ENCODE results near the gene SLC39A7. TPM values are rescaled to one million over a fixed set of nuclear protein-coding genes. Genes with fewer than 3 reads are reported as not detected.

SLC39A7 gene
- total RNA-seq, 1 experiment from 2014 or later, result 128 TPM

GRCh38 chr6:33248643-33248931 is 47.9 kb downstream of the SLC39A7 start:
- peak overlapping the region; percentile 70 for H2AFZ ChIP-seq (ENCODE audit: low read length)
- intact Hi-C loops (cut with micrococcal nuclease), result loop anchor here (1.0 to 2.0 kb wide), 4 partner anchors 42 to 234 kb away; no protein-coding TSS in a partner anchor
- peaks cover 30% of the 10 kb centered on the region for H3K4me1 ChIP-seq (ENCODE audit: insufficient read depth, low read length)
- H3K27ac ChIP-seq (ENCODE audit: low read length), result peak overlapping the region; percentile 29
- H3K9ac ChIP-seq (ENCODE audit: low read length), result peak overlapping the region; percentile 38
- peak overlapping the region; percentile 89 for H3K4me2 ChIP-seq (ENCODE audit: low read length)
- no peaks in the 10 kb centered on the region for H3K36me3 ChIP-seq (ENCODE audit: low read depth, low read length)
- peak overlapping the region; percentile 70 for H3K4me3 ChIP-seq (ENCODE audit: low read length)
- TF ChIP-seq CTCF (conservative IDR thresholded peaks at IDR 0.05; ENCODE audit: low read depth, low read length), result no peak
- TF ChIP-seq EZH2phosphoT487 (IDR thresholded peaks at IDR 0.05; ENCODE audit: borderline replicate concordance, low read length), result no peak
- TF ChIP-seq EZH2 (IDR thresholded peaks at IDR 0.05; ENCODE audit: low read length, unreplicated experiment), result no peak
- no peaks in the 10 kb centered on the region for H3K27me3 ChIP-seq (ENCODE audit: low read length)
- H4K20me1 ChIP-seq (ENCODE audit: low read length), result no peaks in the 10 kb centered on the region
- H3K9me3 ChIP-seq (ENCODE audit: low read length), result no peaks in the 10 kb centered on the region
- ChIA-PET CTCF (interaction anchor here (0.8 to 1.3 kb wide), 3 partner anchors 49 to 51 kb away, joined by 5 to 7 read pairs (median 5); no protein-coding TSS in a partner anchor), POLR2A (ENCODE audit: unreplicated experiment) (interaction anchor here (0.6 to 0.8 kb wide), 3 partner anchors 12 to 44 kb away, joined by 4 to 7 read pairs (median 6); partner anchors contain the start of genes B3GALT4 and HSD17B8)
- peak; percentile 40 for DNase-seq
- ATAC-seq, result peak; percentile 19
- H3K79me2 ChIP-seq (ENCODE audit: low read length), result no peaks in the 10 kb centered on the region
- H3F3A ChIP-seq (ENCODE audit: low read length, unreplicated experiment), result peaks cover 7% of the 10 kb centered on the region
- BruUV-seq (replicated peaks), result TSS peak; percentile 89
- no peaks in the 10 kb centered on the region for H3K9me2 ChIP-seq (replicated peaks; ENCODE audit: low read length)

GRCh38 chr6:33248932-33249731 is 48.5 kb downstream of the SLC39A7 start:
- intact Hi-C loops (cut with micrococcal nuclease), result loop anchor here (1.0 to 2.0 kb wide), 5 partner anchors 42 to 235 kb away; no protein-coding TSS in a partner anchor
- Histone ChIP-seq H4K20me1 (ENCODE audit: low read length) (no peaks in the 10 kb centered on the region), H3K36me3 (ENCODE audit: low read depth, low read length) (no peaks in the 10 kb centered on the region), H2AFZ (ENCODE audit: low read length) (peak overlapping the region; percentile 81), H3K4me1 (ENCODE audit: insufficient read depth, low read length) (peaks cover 30% of the 10 kb centered on the region), H3K27me3 (ENCODE audit: low read length) (no peaks in the 10 kb centered on the region), H3K9me2 (replicated peaks; ENCODE audit: low read length) (no peaks in the 10 kb centered on the region), H3K9ac (ENCODE audit: low read length) (peak overlapping the region; percentile 69), H3K4me2 (ENCODE audit: low read length) (peak overlapping the region; percentile 89), H3K4me3 (ENCODE audit: low read length) (peak overlapping the region; percentile 70), H3K9me3 (ENCODE audit: low read length) (no peaks in the 10 kb centered on the region), H3K27ac (ENCODE audit: low read length) (peak overlapping the region; percentile 72), H3F3A (ENCODE audit: low read length, unreplicated experiment) (peaks cover 7% of the 10 kb centered on the region), H3K79me2 (ENCODE audit: low read length) (no peaks in the 10 kb centered on the region)
- CTCF ChIA-PET, result interaction anchor here (0.6 to 2.0 kb wide), 5 partner anchors 11 to 124 kb away, joined by 3 to 8 read pairs (median 5); no protein-coding TSS in a partner anchor
- POLR2A ChIA-PET (ENCODE audit: unreplicated experiment), result interaction anchor here (0.5 to 0.6 kb wide), 6 partner anchors 12 to 1119 kb away, joined by 3 to 7 read pairs (median 4); partner anchors contain the start of genes FKBPL and HSD17B8
- DNase-seq, result peak; percentile 98
- peak; percentile 83 for ATAC-seq
- no TSS peak for BruUV-seq (replicated peaks)
- TF ChIP-seq EZH2 (IDR thresholded peaks at IDR 0.05; ENCODE audit: low read length, unreplicated experiment), result no peak
- no peak for TF ChIP-seq EZH2phosphoT487 (IDR thresholded peaks at IDR 0.05; ENCODE audit: borderline replicate concordance, low read length)
- 0 out of 2 replicates have a peak, but pooled peaks have one; percentile 15 for TF ChIP-seq CTCF (conservative IDR thresholded peaks at IDR 0.05; ENCODE audit: low read depth, low read length)
